NCI-H446 (cell line): ENCODE data around the gene PKD1.

ENCODE experiments used
- DNase-seq, 2 experiments: peaks; one replicate each; lab custom pipeline; 2025; lab: John Stamatoyannopoulos, UW

PKD1 gene

GRCh38 chr16:2046893-2047329 is 88.8 kb downstream of the PKD1 start:
- DNase-seq = no peak

DNA sequence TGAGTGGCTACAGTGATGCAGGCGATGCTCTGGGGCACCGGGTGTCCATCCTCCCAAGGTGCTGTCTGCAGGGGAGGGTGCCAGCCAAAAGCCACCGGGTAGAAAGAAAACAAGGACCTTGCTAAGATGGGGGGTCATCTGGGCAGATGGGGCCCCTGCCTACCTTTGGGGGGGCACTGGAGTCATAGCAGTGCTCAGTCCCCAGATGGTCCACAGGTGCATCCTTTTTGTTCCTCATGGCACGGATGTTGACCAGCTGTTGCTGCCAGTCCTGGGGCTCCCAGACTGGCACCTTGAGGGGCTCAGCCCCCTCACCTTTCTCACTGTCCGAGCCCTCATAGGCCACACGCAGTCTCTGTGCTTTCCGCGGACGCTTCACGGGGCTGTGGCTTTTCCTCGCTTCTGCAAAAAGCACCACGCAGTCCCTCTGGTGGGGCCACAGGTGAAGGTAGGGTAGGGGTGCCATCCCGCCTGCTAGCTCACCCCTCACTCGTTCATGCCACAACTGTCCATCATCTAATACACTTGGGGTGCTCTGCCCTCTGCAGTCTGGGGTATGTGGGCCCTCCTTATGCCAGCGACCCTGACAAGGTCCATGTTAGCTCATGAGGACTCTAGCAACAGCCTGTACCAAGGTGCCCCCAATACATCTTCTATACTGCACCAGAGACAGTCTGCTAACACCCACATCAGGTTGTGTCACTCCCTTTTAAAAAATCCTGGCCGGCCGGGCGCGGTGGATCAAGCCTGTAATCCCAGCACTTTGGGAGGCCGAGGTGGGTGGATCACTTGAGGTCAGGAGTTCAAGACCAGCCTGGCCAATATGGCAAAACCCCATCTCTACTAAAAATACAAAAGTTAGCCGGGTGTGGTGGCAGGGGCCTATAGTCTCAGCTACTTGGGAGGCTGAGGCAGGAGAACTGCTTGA is 89.5 kb downstream of the PKD1 start:
- DNase-seq = no peak

- no peak for DNase-seq
Measured at GRCh38 chr16:2044541-2044940, 91.2 kb downstream of the PKD1 start.

DNA sequence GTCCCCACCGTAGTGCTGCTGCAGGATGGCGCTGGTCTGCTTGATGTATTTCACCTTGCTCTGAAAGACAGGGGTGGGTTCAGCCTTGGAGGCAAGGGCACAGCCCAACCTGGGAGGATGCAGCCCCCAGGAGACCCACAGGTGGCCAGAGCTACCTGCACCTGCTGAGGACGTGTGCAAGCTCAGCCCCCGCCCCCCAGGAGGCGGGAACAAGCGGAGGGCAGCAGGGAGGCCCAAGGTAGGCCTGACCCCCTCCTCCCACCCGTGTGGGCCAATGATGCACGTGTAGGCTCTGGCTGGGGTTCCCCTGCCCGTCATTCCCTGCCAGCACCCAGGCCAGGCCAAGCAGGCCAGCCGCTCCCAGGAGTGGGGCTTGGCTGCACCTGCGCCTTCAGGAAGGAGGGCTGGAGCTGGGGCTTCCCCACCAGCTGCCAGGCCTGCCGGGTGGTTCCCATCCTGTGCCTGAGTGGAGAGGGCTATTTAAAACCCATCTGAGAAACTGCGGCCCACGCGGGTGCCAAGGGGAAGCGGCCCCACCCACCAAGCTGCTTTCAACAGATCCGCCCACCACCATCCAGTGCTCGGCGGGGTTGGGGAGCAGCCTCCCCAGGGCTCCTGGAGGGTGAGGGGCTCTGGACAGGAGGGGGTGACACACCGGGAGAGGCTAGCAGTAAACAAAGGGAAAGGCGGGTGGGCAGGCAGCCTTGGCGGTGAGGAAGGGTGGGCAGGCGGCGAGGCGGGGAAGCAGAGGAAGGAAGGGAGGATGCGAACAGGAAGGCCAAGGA is 91.8 kb downstream of the PKD1 start:
- DNase-seq = no peak

DNA sequence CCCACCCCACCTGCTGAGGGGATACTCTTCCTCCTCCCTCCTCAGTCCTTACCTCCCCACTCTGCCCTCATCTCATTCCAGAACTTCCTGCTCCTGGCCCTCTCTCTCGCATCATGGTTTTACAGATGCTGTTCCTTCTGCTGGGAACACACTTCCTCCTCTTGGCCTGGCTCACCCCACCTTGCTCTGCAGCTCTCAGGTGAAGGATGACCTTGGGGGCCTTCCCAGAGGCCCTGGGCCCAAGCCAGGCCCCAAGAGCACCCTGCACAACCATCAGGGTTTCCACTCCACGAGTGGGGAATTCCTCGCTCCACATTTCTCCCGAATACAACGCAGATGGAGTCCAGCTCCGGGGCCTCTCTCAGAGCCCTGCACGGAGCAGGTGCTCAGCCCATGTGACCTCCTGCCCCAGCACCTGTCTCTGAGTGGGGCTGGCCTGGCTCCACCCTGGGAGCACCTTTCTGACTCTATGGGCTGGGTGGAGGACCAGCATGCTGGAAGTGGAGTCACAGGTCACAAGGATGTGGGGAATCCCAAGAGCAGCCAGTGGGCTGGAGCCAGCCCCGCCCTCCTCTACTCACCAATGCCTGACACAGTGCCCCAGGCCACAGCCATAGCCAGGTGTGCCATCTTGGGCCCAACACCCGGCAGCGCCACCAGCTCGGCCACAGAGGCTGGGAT is 92.6 kb downstream of the PKD1 start:
- DNase-seq = no peak

DNA sequence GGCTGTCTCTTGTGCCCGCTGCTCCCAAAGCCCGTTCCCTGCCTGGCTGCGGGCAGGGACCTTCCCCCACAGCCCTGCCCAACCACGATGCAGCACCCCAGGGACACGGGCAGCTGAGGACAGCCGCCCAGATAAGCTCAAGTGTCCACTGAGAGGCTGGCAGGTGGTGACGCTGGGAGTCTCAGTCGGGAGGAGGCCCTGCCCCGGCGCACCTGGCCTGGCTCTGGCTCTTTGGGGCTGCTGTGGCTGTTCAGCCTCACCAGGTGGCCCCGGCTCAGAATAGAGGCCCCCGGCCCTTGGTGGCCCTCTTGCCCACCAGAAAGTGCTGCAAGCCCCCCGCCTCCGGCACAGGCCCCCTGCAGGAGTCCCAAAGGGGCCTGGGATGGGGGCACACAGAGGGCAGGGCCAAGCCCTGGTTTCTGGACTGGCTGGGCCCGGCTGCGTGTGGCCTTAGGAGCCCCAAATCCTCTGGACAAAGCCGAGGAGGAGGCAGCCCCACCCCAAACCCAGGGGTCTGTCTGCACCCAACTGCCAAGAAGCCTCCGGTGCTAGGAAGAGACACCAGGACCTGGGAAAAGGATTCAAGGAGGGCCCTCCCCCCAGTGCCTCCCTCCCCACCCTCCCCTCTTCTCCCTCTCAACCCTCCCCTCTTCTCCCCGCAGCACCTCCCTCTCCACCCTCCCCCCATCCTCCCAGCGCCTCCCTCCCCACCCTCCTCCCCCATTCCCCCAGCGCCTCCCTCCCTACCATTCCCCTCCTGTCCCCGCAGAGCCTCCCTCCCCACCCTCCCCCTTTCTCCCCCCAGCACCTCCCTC is 93.3 kb downstream of the PKD1 start:
- DNase-seq = no peak

GRCh38 chr16:2040787-2041522 is 94.7 kb downstream of the PKD1 start:
- no peak for DNase-seq

DNA sequence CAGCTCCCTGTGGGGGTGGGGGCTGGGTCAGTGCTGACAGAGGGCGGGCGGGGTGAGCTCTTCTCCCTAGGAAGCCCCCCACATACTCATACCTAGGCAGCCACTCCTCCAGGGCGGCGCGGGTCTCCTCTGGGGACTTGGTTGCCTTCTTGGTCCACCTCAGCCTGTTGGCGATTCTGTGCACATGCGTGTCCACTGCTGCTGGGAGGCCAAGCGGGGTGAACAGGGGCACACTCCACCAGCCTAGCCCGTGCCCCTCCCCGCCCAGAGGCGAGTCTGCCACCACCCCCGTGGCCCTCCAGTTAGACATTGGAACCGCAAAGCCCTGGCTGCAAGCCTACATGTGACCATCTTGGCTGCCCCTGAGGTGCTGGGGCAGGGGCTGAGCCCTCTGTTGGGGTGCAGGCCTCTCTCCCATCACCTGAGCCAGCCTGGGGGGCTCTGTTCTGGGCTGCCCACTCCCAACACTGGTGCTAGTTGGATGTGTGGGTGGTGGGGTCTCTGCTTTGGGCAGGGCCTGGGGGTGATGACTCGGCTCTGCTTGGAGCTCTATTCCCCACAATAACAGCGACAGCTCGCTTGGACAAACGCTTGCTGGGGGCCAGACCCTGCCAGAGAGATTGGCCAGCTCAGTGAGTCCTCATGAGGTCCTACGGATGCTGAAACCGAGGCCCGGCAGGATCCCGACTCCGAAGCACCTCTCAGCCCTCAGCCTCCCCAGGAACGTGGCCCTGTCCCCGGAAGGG is 95.5 kb downstream of the PKD1 start:
- DNase-seq = no peak

DNA sequence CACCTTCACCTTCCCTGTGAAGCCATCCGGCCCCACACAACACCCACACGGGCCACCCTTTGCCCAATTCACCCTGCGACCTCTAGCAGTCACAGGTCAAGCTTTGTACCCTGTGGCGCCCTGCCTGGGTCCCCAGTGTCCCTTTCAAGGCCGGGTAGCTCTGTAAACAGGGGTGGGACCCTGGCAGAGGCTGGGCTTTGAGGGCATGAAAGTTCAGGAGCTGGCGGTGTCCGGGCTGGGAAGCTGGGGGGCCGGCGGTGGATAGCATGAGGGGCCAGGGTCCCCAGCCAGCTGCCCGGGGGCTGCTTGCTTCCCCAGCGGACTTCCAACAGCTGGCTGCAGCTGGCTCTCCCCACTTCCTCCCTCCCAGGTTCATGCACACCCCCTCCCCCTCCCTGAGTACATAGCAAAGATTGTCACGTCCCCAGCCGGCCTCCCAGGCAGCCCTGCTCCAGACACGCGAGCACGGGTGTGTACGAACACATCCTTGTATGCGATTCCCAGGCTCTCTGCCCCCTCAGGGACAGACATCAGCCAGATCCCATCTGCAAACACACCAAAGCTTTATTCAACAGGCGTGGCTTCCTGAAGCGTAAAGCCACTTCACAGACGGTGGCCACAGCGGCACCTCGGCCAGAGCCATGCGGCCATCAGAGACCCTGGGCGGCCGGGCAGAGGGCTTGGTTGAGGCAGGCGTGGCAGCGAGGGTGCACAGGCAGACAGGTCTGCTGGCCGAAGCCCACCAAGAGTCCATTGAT is 96.2 kb downstream of the PKD1 start:
- no peak for DNase-seq
